A549 (cell line): Measurements from ENCODE around the gene SERPINA10. TPM values are rescaled to one million over a fixed set of nuclear protein-coding genes. Genes with fewer than 3 reads are reported as not detected.
A peak's percentile ranks its signal among the peaks of the same experiment; 100 is the strongest.

Source experiments
- ATAC-seq, 2 experiments: fragments of 200-7000 bp in 1 of 2; fragments of >200 bp in 1 of 2; cut with Nextera tagmentation in 1 of 2; cut with Tn5 transposase in 1 of 2; 3 replicates each; pipeline versions ENCODE4 v1.8.0 to v1.9.1; 2018 to 2020; ENCODE audit warnings: mild to moderate bottlenecking in 1 of 2, moderate library complexity in 1 of 2
- CTCF ChIA-PET: fragments of 300-600 bp; sonication (Branson Sonifier 250); formaldehyde crosslinking; extraction: SDS; loops from one replicate; lab custom pipeline; 2021; ENCODE audit warnings: antibody characterized with exemption, inconsistent platforms; lab: Yijun Ruan, JAX
- POLR2A ChIA-PET: fragments of 350-600 bp; formaldehyde crosslinking; extraction: SDS; loops from one replicate; lab custom pipeline; 2021; ENCODE audit warnings: antibody characterized with exemption, inconsistent platforms; lab: Yijun Ruan, JAX
- DNase-seq, 2 experiments: peaks; one replicate each; pipeline versions ENCODE4 v3.0.0 to v3.0.0-alpha.2; 2011 to 2016; ENCODE audit warnings: low read depth in 1 of 2, low spot score in 1 of 2
- FAIRE-seq: peaks from 2 replicates; lab custom pipeline; 2011; peaks lifted over from hg19 to GRCh38; lab: Jason Lieb, UNC
- H3K27ac ChIP-seq, 2 experiments: fragments of >200 bp; sonication (Bioruptor Twin); formaldehyde crosslinking; 3 replicates each; pipeline ENCODE4 v1.5.1; 2016 to 2017
- H3K4me1 ChIP-seq: fragments of >200 bp; sonication (Bioruptor Twin); formaldehyde crosslinking; 3 replicates; pipeline ENCODE4 v1.6.1; 2016
- H3K4me2 ChIP-seq: fragments of >200 bp; sonication (Bioruptor Twin); formaldehyde crosslinking; 3 replicates; pipeline ENCODE4 v1.6.1; 2016
- H3K4me3 ChIP-seq: fragments of >200 bp; sonication (Bioruptor Twin); formaldehyde crosslinking; 3 replicates; pipeline ENCODE4 v1.5.1; 2016
- H3K9me3 ChIP-seq: fragments of >200 bp; sonication (Bioruptor Twin); formaldehyde crosslinking; 3 replicates; pipeline ENCODE4 v1.6.1; 2016
- CBX8 ChIP-seq: fragments of 200-600 bp; sonication (generic); IDR thresholded peaks from 2 replicates; pipeline ENCODE4 v1.6.1; 2016
- CHD4 ChIP-seq: fragments of 200-600 bp; sonication (generic); IDR thresholded peaks from 2 replicates; pipeline ENCODE4 v1.6.1; 2016; ENCODE audit warnings: antibody characterized with exemption, mild to moderate bottlenecking, borderline replicate concordance
- EHF ChIP-seq: fragments of 250-450 bp; sonication (Bioruptor Pico); IDR thresholded peaks from 2 replicates; pipeline ENCODE4 v1.5.0; 2020; ENCODE audit warnings: mild to moderate bottlenecking
- EHMT2 ChIP-seq: fragments of 200-600 bp; sonication (generic); IDR thresholded peaks from 2 replicates; pipeline ENCODE4 v1.6.1; 2016; ENCODE audit warnings: antibody characterized with exemption, low read depth, mild to moderate bottlenecking, moderate library complexity
- ESRRA ChIP-seq: fragments of 150-350 bp; IDR thresholded peaks from 2 replicates; pipeline ENCODE4 v1.6.1; 2014; ENCODE audit warnings: mild to moderate bottlenecking, low read length, borderline replicate concordance
- FOXS1 ChIP-seq: fragments of 250-450 bp; sonication (Bioruptor Pico); IDR thresholded peaks from 2 replicates; pipeline ENCODE4 v1.5.0; 2020; ENCODE audit warnings: mild to moderate bottlenecking, moderate library complexity
- HDAC2 ChIP-seq: fragments of 200-600 bp; sonication (generic); IDR thresholded peaks from 2 replicates; pipeline ENCODE4 v1.6.1; 2016
- HEYL ChIP-seq: fragments of 250-450 bp; sonication (Bioruptor Pico); IDR thresholded peaks from 2 replicates; pipeline ENCODE4 v1.8.0; 2021; ENCODE audit warnings: mild to moderate bottlenecking, moderate library complexity
- HOXB13 ChIP-seq: fragments of 250-450 bp; sonication (Bioruptor Pico); IDR thresholded peaks from 2 replicates; pipeline ENCODE4 v1.5.0; 2020; ENCODE audit warnings: low read depth, mild to moderate bottlenecking, moderate library complexity
- HOXB5 ChIP-seq: fragments of 250-450 bp; sonication (Bioruptor Pico); IDR thresholded peaks from 2 replicates; pipeline ENCODE4 v1.5.0; 2020; ENCODE audit warnings: mild to moderate bottlenecking, moderate library complexity
- JUN ChIP-seq, 2 experiments: fragments of >200 bp; sonication (Bioruptor Twin); formaldehyde crosslinking; IDR thresholded peaks; 2 replicates in 1 of 2; 3 replicates in 1 of 2; pipeline ENCODE4 v1.6.1; 2016 to 2017
- KDM1A ChIP-seq: fragments of 200-600 bp; sonication (generic); IDR thresholded peaks from 2 replicates; pipeline ENCODE4 v1.6.1; 2016; ENCODE audit warnings: low read depth, mild to moderate bottlenecking
- KDM5A ChIP-seq: fragments of 200-600 bp; sonication (generic); IDR thresholded peaks from 2 replicates; pipeline ENCODE4 v1.6.1; 2016; ENCODE audit warnings: antibody characterized with exemption, mild to moderate bottlenecking
- MYC ChIP-seq: IDR thresholded peaks from 2 replicates; pipeline ENCODE4 v1.6.1; 2012; ENCODE audit warnings: mild to moderate bottlenecking, inconsistent platforms, low read length, improper control_type of control experiment, borderline replicate concordance
- NR3C1 ChIP-seq: fragments of >200 bp; sonication (Bioruptor Twin); formaldehyde crosslinking; IDR thresholded peaks from 3 replicates; pipeline ENCODE4 v1.6.1; 2017
- PHF8 ChIP-seq: fragments of 200-600 bp; sonication (generic); IDR thresholded peaks from 2 replicates; pipeline ENCODE4 v1.6.1; 2016; ENCODE audit warnings: low read depth, mild to moderate bottlenecking, antibody characterized with exemption, moderate library complexity, borderline replicate concordance
- POLR2AphosphoS2 ChIP-seq: conservative IDR thresholded peaks from 2 replicates; pipeline ENCODE4 v1.6.1; 2012; ENCODE audit warnings: low read length, improper control_type of control experiment, inconsistent platforms
- RAD21 ChIP-seq, 2 experiments: fragments of >200 bp in 1 of 2; sonication (Bioruptor Twin) in 1 of 2; formaldehyde crosslinking in 1 of 2; IDR thresholded peaks in 1 of 2; conservative IDR thresholded peaks in 1 of 2; 2 replicates in 1 of 2; 3 replicates in 1 of 2; pipeline ENCODE4 v1.6.1; 2012 to 2018; ENCODE audit warnings: inconsistent platforms in 1 of 2
- RNF2 ChIP-seq: fragments of 200-600 bp; sonication (generic); IDR thresholded peaks from 2 replicates; pipeline ENCODE4 v1.6.1; 2016; ENCODE audit warnings: low read depth, mild to moderate bottlenecking, antibody characterized with exemption, moderate library complexity, borderline replicate concordance
- SMC3 ChIP-seq: fragments of >200 bp; sonication (Bioruptor Twin); formaldehyde crosslinking; IDR thresholded peaks from 3 replicates; pipeline ENCODE4 v1.6.1; 2018; ENCODE audit warnings: inconsistent platforms
- TP53 ChIP-seq: fragments of 250-450 bp; sonication (Bioruptor Pico); IDR thresholded peaks from 2 replicates; pipeline ENCODE4 v1.5.0; 2021; ENCODE audit warnings: mild to moderate bottlenecking, moderate library complexity
- ZC3H11A ChIP-seq: fragments of 450-650 bp; IDR thresholded peaks from 2 replicates; pipeline ENCODE4 v1.6.1; 2014; ENCODE audit warnings: antibody characterized with exemption, mild to moderate bottlenecking
- ZSCAN20 ChIP-seq: fragments of 250-450 bp; sonication (Bioruptor Pico); IDR thresholded peaks from 2 replicates; pipeline ENCODE4 v1.8.0; 2022; ENCODE audit warnings: mild to moderate bottlenecking, moderate library complexity
- WGBS: methylation state at CpG from one replicate; pipeline ENCODE4 v1.1.6; 2017; ENCODE audit errors: missing lambda C conversion rate; 5-methylcytosine and 5-hydroxymethylcytosine counted together
- polyA plus RNA-seq, 4 experiments: library from polyadenylated mRNA; depleted of rRNA in 3 of 4; stranded (reverse); fragments of >200 nt; fragmentation: RNase III in 1 of 4; extraction: RNeasy Plus Mini Kit Qiagen cat#74134 plus additional on column Dnase treatment in 1 of 4; gene quantifications; 2 replicates in 3 of 4; 3 replicates in 1 of 4; pipeline ENCODE4 v1.2.3, GENCODE V29; 2011 to 2017
- TF ChIP-seq, protein P1 (sequence below): fragments of >200 bp; sonication (Bioruptor Twin); formaldehyde crosslinking; IDR thresholded peaks from 3 replicates; pipeline ENCODE4 v1.6.1; 2016
- TF ChIP-seq, protein P2 (sequence below): fragments of 250-450 bp; sonication (Bioruptor Pico); IDR thresholded peaks from 2 replicates; pipeline ENCODE4 v1.5.0; 2020; ENCODE audit warnings: low read depth, mild to moderate bottlenecking, moderate library complexity
- TF ChIP-seq, protein P3 (sequence below): IDR thresholded peaks from 2 replicates; pipeline ENCODE4 v1.6.1; 2012
- TF ChIP-seq, protein P4 (sequence below): fragments of >200 bp; sonication (Bioruptor Twin); formaldehyde crosslinking; IDR thresholded peaks from 2 replicates; pipeline ENCODE4 v1.6.1; 2016

SERPINA10 gene
- polyA plus RNA-seq, 2 of the 4 experiments (the other 2 are of a cell fraction) = 0.03 to 0.04 TPM

DNA sequence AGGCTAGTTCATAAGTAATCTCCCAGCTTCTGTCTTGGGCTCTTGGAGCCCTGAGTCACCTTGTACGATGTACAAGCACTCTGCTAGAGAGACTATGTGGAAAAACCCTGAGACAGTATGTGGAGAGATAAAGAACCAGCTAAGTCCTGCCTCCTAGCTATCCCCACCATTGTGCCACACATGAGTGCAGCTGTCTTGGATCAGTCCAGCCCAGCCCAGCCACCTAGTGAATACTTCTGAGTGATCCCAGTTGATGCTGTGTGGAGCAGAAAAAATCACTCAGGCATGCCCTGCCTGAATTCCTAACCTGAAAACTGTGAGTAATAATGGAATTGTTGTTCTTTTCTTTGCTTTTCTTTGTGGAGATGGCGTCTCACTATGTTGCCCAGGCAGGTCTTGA lies 35.1 kb upstream of the SERPINA10 start:
- TF ChIP-seq EHF (no peak), KDM1A (no peak), TP53 (CRISPR knock-in tag) (no peak), FOXS1 (no peak), HDAC2 (no peak), CBX8 (no peak), CHD4 (no peak), HOXB5 (CRISPR knock-in tag) (no peak), RNF2 (no peak), NR3C1 (no peak), EHMT2 (no peak), MYC (no peak), ZSCAN20 (no peak), HEYL (CRISPR knock-in tag) (no peak)
- TF ChIP-seq, protein P1, sequence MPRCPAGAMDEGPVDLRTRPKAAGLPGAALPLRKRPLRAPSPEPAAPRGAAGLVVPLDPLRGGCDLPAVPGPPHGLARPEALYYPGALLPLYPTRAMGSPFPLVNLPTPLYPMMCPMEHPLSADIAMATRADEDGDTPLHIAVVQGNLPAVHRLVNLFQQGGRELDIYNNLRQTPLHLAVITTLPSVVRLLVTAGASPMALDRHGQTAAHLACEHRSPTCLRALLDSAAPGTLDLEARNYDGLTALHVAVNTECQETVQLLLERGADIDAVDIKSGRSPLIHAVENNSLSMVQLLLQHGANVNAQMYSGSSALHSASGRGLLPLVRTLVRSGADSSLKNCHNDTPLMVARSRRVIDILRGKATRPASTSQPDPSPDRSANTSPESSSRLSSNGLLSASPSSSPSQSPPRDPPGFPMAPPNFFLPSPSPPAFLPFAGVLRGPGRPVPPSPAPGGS = no peak
- TF ChIP-seq, protein P2, sequence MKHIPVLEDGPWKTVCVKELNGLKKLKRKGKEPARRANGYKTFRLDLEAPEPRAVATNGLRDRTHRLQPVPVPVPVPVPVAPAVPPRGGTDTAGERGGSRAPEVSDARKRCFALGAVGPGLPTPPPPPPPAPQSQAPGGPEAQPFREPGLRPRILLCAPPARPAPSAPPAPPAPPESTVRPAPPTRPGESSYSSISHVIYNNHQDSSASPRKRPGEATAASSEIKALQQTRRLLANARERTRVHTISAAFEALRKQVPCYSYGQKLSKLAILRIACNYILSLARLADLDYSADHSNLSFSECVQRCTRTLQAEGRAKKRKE = no peak
- WGBS = 28% methylated on average over 2 of the region's 2 CpGs
- Histone ChIP-seq H3K27ac (no peak overlapping the region), H3K4me1 (peaks cover 1% of the 10 kb centered on the region; the same call in 1 of the 3 replicates), H3K4me3 (no peak overlapping the region), H3K4me2 (no peak overlapping the region), H3K9me3 (no peaks in the 10 kb centered on the region)
- FAIRE-seq (no peak), DNase-seq (no peak), ATAC-seq (no peak)
- ChIA-PET POLR2A (no interaction called here), CTCF (no interaction called here)

DNA sequence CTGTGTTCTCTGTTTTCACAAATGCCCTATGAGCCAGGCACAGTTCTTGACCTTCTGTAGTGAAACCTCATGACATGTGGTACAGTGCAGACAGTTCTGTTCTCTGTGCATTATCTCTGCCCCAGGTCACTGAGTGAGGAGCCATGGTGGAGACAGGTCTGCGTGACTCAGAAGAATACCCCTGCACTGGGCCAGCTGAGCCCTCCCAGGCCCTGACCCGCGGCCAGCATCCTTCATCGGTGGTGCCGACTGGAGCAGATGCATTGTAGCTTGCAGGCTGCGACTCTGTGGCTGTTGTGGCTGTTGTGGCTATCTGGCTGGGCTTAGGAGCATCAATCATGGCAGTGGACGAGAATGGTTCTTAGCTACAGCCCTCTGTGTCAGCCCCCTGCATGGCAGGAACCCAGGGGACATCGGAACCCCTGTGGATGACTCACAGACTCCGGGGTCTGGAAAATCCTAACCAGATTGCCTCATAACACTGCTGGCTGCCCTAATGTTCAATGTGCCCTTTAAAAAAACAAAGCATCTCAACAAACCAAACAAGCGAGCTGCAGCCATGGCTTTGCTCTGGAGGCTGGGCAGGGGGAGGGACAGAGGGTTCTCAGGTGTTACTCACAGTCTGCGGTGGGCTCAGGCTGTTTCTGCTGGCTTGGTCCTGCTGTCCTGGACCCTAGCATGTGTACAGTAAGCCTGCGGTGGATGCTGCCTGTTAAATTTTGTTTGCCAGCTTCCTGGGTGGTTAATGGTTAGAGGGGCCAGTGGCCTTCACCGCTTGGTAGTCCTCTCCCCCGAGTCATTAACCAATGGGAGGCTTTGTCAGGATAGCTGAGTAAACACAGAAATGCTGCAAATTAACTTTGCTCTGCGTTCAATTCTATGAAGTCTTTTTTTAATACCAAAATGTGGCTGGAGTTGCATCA lies 29.8 kb upstream of the SERPINA10 start, which contains the start of gene SERPINA6:
Gene SERPINA6 (minus strand): TSS at position 689 of the 923 bp plus-strand sequence. CDS start 8,688 bp downstream, outside the sequence.
- Histone ChIP-seq H3K4me1 (peaks cover 7% of the 10 kb centered on the region; the same call in 1 of the 3 replicates), H3K27ac (no peak within 1 kb of the TSS; a peak in 1 of 6 replicates), H3K4me3 (no peak within 1 kb of the TSS), H3K4me2 (peak within 1 kb of the TSS; percentile 59), H3K9me3 (no peaks in the 10 kb centered on the region)
- no peak for FAIRE-seq
- TF ChIP-seq SMC3 (no peak), JUN (IDR thresholded peaks at IDR 0.05) (no peak), FOXS1 (no peak), HEYL (CRISPR knock-in tag) (no peak), TP53 (CRISPR knock-in tag) (no peak), RAD21 (conservative IDR thresholded peaks at IDR 0.05 in 1 of 2, IDR thresholded peaks at IDR 0.05 in 1 of 2) (no peak), HOXB13 (CRISPR knock-in tag) (no peak), KDM5A (no peak), POLR2AphosphoS2 (no peak), ZC3H11A (no peak), ESRRA (no peak), EHMT2 (no peak), PHF8 (no peak)
- TF ChIP-seq, protein P3, sequence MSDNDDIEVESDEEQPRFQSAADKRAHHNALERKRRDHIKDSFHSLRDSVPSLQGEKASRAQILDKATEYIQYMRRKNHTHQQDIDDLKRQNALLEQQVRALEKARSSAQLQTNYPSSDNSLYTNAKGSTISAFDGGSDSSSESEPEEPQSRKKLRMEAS = no peak
- TF ChIP-seq, protein P4, sequence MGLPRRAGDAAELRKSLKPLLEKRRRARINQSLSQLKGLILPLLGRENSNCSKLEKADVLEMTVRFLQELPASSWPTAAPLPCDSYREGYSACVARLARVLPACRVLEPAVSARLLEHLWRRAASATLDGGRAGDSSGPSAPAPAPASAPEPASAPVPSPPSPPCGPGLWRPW = no peak
- WGBS = 27% methylated on average over 8 of the region's 15 CpGs
- no peak for DNase-seq
- ATAC-seq = peak; percentile 45 to 66; a peak in 5 of 6 replicates
- ChIA-PET POLR2A (no interaction called here), CTCF (interaction anchor here (1.0 to 1.4 kb wide), 2 partner anchors 11 to 163 kb away, joined by 3 read pairs; no protein-coding TSS in a partner anchor)
